Stimulated activated CD8-positive, alpha-beta memory T cell treated with anti-CD3 and anti-CD28 coated beads, Interleukin-15, amount 100 ng/mL, for 4 hours (primary cell): Measurements from ENCODE around the gene CELF4.
"Not testable (repeated sequence)": the region's sequence is repeated elsewhere in the genome, so short reads cannot be mapped to it uniquely, and the experiment has no call there.

Source experiments
- DNase-seq, 2 donors: peaks; one replicate each; pipeline ENCODE4 v3.0.0-alpha.2; 2020; ENCODE audit warnings: low read depth in 2 of 2

CELF4 gene

GRCh38 chr18:37467002-37467662 lies 98.5 kb downstream of the CELF4 start:
- no peak for DNase-seq

- no peak for DNase-seq
Measured at GRCh38 chr18:37465958-37466357, 99.6 kb downstream of the CELF4 start.

- no peak for DNase-seq
Measured at GRCh38 chr18:37464257-37464656, 101.3 kb downstream of the CELF4 start.

- not testable (repeated sequence) for DNase-seq
Measured at GRCh38 chr18:37461329-37461728, 104.3 kb downstream of the CELF4 start.

- no peak for DNase-seq
Measured at GRCh38 chr18:37460604-37461003, 105.0 kb downstream of the CELF4 start.

- DNase-seq: no peak
Measured at GRCh38 chr18:37458697-37459096, 106.9 kb downstream of the CELF4 start.

- no peak for DNase-seq
Measured at GRCh38 chr18:37457753-37458152, 107.8 kb downstream of the CELF4 start.

GRCh38 chr18:37457341-37457740 lies 108.3 kb downstream of the CELF4 start:
- no peak for DNase-seq

- DNase-seq: no peak
Measured at GRCh38 chr18:37456873-37457272, 108.7 kb downstream of the CELF4 start.

GRCh38 chr18:37456395-37456794 lies 109.2 kb downstream of the CELF4 start:
- DNase-seq: no peak

- no peak for DNase-seq
Measured at GRCh38 chr18:37453752-37454151, 111.8 kb downstream of the CELF4 start.

- no peak for DNase-seq
Measured at GRCh38 chr18:37452682-37453385, 112.8 kb downstream of the CELF4 start.

- no peak for DNase-seq
Measured at GRCh38 chr18:37452015-37452414, 113.6 kb downstream of the CELF4 start.

GRCh38 chr18:37451239-37451825 lies 114.3 kb downstream of the CELF4 start:
- DNase-seq: no peak

- no peak for DNase-seq
Measured at GRCh38 chr18:37450434-37451132, 115.0 kb downstream of the CELF4 start.

- DNase-seq: no peak
Measured at GRCh38 chr18:37449618-37450017, 116.0 kb downstream of the CELF4 start.

GRCh38 chr18:37448946-37449345 lies 116.7 kb downstream of the CELF4 start:
- no peak for DNase-seq

- no peak for DNase-seq
Measured at GRCh38 chr18:37447962-37448888, 117.4 kb downstream of the CELF4 start.

- no peak for DNase-seq
Measured at GRCh38 chr18:37445836-37446235, 119.8 kb downstream of the CELF4 start.

GRCh38 chr18:37445368-37445767 lies 120.2 kb downstream of the CELF4 start:
- no peak for DNase-seq

- no peak for DNase-seq
Measured at GRCh38 chr18:37443325-37444055, 122.1 kb downstream of the CELF4 start.
